IMR-90 (cell line): ENCODE data around the gene FASTKD1. TPM values are rescaled to one million over a fixed set of nuclear protein-coding genes. Genes with fewer than 3 reads are reported as not detected.

Experiments
- ATAC-seq: fragments of 200-7000 bp; cut with Tn5 transposase; 2 replicates; pipeline ENCODE4 v1.9.1; 2020; ENCODE audit warnings: low read depth, mild to moderate bottlenecking, moderate library complexity
- BruUV-seq: library from RNA; stranded (reverse); fragments of 400-500 nt; replicated peaks from 2 replicates; lab custom pipeline; 2021; lab: Mats Ljungman, UMichigan
- CTCF ChIA-PET: fragments of 300-600 bp; formaldehyde crosslinking; extraction: SDS; loops from one replicate; lab custom pipeline; 2021; ENCODE audit warnings: antibody characterized with exemption; lab: Yijun Ruan, JAX
- POLR2A ChIA-PET: fragments of 300-600 bp; sonication (Branson Sonifier 250); formaldehyde crosslinking; loops from one replicate; lab custom pipeline; 2022; ENCODE audit warnings: antibody characterized with exemption; ENCODE audit not compliant: unreplicated experiment; lab: Charles Lee
- DNase-seq: peaks from one replicate; pipeline ENCODE4 v3.0.0; 2013
- H2AFZ ChIP-seq: replicated peaks from 2 replicates; pipeline ENCODE3; 2013; ENCODE audit warnings: low read length, mild to moderate bottlenecking; ENCODE audit not compliant: poor library complexity
- H2AK5ac ChIP-seq: 2 replicates; pipeline ENCODE4 v1.6.1; 2013; ENCODE audit warnings: low read depth, low read length, inconsistent platforms
- H2AK9ac ChIP-seq: replicated peaks from 2 replicates; pipeline ENCODE3; 2013; ENCODE audit warnings: mild to moderate bottlenecking, low read depth, low read length, moderate library complexity; ENCODE audit not compliant: poor library complexity
- H2BK120ac ChIP-seq: 2 replicates; pipeline ENCODE4 v1.6.1; 2013; ENCODE audit warnings: low read depth, low read length, inconsistent platforms
- H2BK15ac ChIP-seq: 3 replicates; pipeline ENCODE4 v1.6.1; 2013; ENCODE audit warnings: low read depth, low read length, inconsistent platforms
- H2BK20ac ChIP-seq: 2 replicates; pipeline ENCODE4 v1.6.1; 2013; ENCODE audit warnings: low read depth, mild to moderate bottlenecking, inconsistent platforms, low read length, moderate library complexity
- H2BK5ac ChIP-seq: 2 replicates; pipeline ENCODE4 v1.6.1; 2013; ENCODE audit warnings: mild to moderate bottlenecking, low read depth, low read length, inconsistent platforms; ENCODE audit not compliant: poor library complexity, severe bottlenecking
- H3K14ac ChIP-seq: replicated peaks from 2 replicates; pipeline ENCODE4 v1.6.1; 2013; ENCODE audit warnings: low read depth, low read length, inconsistent platforms
- H3K18ac ChIP-seq: 2 replicates; pipeline ENCODE4 v1.6.1; 2013; ENCODE audit warnings: low read depth, low read length, control low read depth
- H3K23ac ChIP-seq: 2 replicates; pipeline ENCODE4 v1.6.1; 2013; ENCODE audit warnings: low read depth, low read length, inconsistent platforms
- H3K27ac ChIP-seq: 2 replicates; pipeline ENCODE4 v1.5.1; 2013; ENCODE audit warnings: mild to moderate bottlenecking, control low read depth, low read length; ENCODE audit not compliant: insufficient read depth
- H3K27me3 ChIP-seq: 2 replicates; pipeline ENCODE4 v1.6.1; 2013; ENCODE audit warnings: low read length; ENCODE audit not compliant: control insufficient read depth, insufficient read depth
- H3K36me3 ChIP-seq: 2 replicates; pipeline ENCODE4 v1.6.1; 2013; ENCODE audit warnings: low read length, mixed read lengths; ENCODE audit not compliant: control insufficient read depth, insufficient read depth
- H3K4ac ChIP-seq: 2 replicates; pipeline ENCODE4 v1.6.1; 2013; ENCODE audit warnings: low read depth, low read length, inconsistent platforms
- H3K4me1 ChIP-seq: 2 replicates; pipeline ENCODE4 v1.6.1; 2013; ENCODE audit warnings: low read length, mixed read lengths; ENCODE audit not compliant: control insufficient read depth, insufficient read depth
- H3K4me2 ChIP-seq: 2 replicates; pipeline ENCODE4 v1.6.1; 2013; ENCODE audit warnings: low read depth, mild to moderate bottlenecking, control low read depth, low read length, moderate library complexity
- H3K4me3 ChIP-seq: 2 replicates; pipeline ENCODE4 v1.5.1; 2013; ENCODE audit warnings: low read depth, mild to moderate bottlenecking, control low read depth, low read length, moderate library complexity; ENCODE audit not compliant: insufficient read depth
- H3K56ac ChIP-seq: 2 replicates; pipeline ENCODE4 v1.6.1; 2013; ENCODE audit warnings: low read length, inconsistent platforms; ENCODE audit not compliant: insufficient read depth; ENCODE audit errors: extremely low read depth
- H3K79me1 ChIP-seq, 2 experiments: 2 replicates each; pipeline ENCODE4 v1.6.1; 2013; ENCODE audit warnings: low read length in 2 of 2, inconsistent platforms in 1 of 2, low read depth in 1 of 2
- H3K9ac ChIP-seq: 2 replicates; pipeline ENCODE4 v1.6.1; 2013; ENCODE audit warnings: low read depth, low read length, control low read depth
- H3K9me1 ChIP-seq: 2 replicates; pipeline ENCODE4 v1.6.1; 2013; ENCODE audit warnings: low read length, inconsistent platforms; ENCODE audit not compliant: insufficient read depth
- H3K9me3 ChIP-seq: 2 replicates; pipeline ENCODE4 v1.6.1; 2013; ENCODE audit warnings: low read length; ENCODE audit not compliant: control insufficient read depth, insufficient read depth
- H4K20me1 ChIP-seq: 2 replicates; pipeline ENCODE4 v1.6.1; 2013; ENCODE audit warnings: low read length, inconsistent platforms; ENCODE audit not compliant: insufficient read depth
- H4K5ac ChIP-seq: 2 replicates; pipeline ENCODE4 v1.6.1; 2013; ENCODE audit warnings: mild to moderate bottlenecking, low read depth, low read length, control low read depth
- H4K8ac ChIP-seq, 2 experiments: 2 replicates each; pipeline ENCODE4 v1.6.1; 2013; ENCODE audit warnings: low read depth in 2 of 2, low read length in 2 of 2, control low read depth in 1 of 2, inconsistent platforms in 1 of 2
- H4K91ac ChIP-seq: 2 replicates; pipeline ENCODE4 v1.6.1; 2013; ENCODE audit warnings: low read depth, low read length, inconsistent platforms; ENCODE audit not compliant: insufficient read depth
- CEBPB ChIP-seq: IDR thresholded peaks from 2 replicates; pipeline ENCODE4 v1.6.1; 2012; ENCODE audit warnings: low read depth, low read length, improper control_type of control experiment
- CHD1 ChIP-seq: IDR thresholded peaks from 2 replicates; pipeline ENCODE4 v1.6.1; 2012; ENCODE audit warnings: low read depth, low read length, improper control_type of control experiment
- CTCF ChIP-seq: conservative IDR thresholded peaks from 2 replicates; pipeline ENCODE4 v1.5.1; 2012; ENCODE audit warnings: mild to moderate bottlenecking, low read depth, low read length, improper control_type of control experiment
- FOS ChIP-seq: fragments of 150-350 bp; IDR thresholded peaks from 2 replicates; pipeline ENCODE4 v1.6.1; 2016; ENCODE audit warnings: low read depth, low read length
- NFE2L2 ChIP-seq: fragments of 150-350 bp; IDR thresholded peaks from 2 replicates; pipeline ENCODE4 v1.6.1; 2016; ENCODE audit warnings: low read depth, mild to moderate bottlenecking, low read length
- POLR2A ChIP-seq: IDR thresholded peaks from 2 replicates; pipeline ENCODE4 v1.6.1; 2012; ENCODE audit warnings: mild to moderate bottlenecking, low read depth, low read length
- RFX5 ChIP-seq: IDR thresholded peaks from 2 replicates; pipeline ENCODE4 v1.8.0; 2012; ENCODE audit warnings: low read depth, mild to moderate bottlenecking, low read length, moderate library complexity
- SMC3 ChIP-seq: fragments of 150-350 bp; IDR thresholded peaks from 2 replicates; pipeline ENCODE4 v1.6.1; 2016; ENCODE audit warnings: low read depth, mild to moderate bottlenecking, antibody characterized with exemption, low read length, moderate library complexity
- WGBS, 2 experiments: methylation state at CpG; one replicate each; pipeline versions ENCODE4 v1.1.5 to v1.1.7; 2013; ENCODE audit warnings: missing lambda C conversion rate in 2 of 2; ENCODE audit not compliant: insufficient read length in 1 of 2; ENCODE audit errors: extremely low coverage in 2 of 2; 5-methylcytosine and 5-hydroxymethylcytosine counted together
- dilution Hi-C: fragments of 300-500 bp; cut with HindIII; formaldehyde crosslinking; loops from one replicate; pipeline ENCODE4 v1.14.3; 2018; ENCODE audit warnings: low sequenced_read_pairs; ENCODE audit not compliant: unreplicated experiment
- in situ Hi-C: fragments of 300-500 bp; cut with MboI; formaldehyde crosslinking; loops from 3 replicates; pipeline ENCODE4 v1.14.3; 2019; ENCODE audit warnings: low sequenced_read_pairs, inconsistent platforms, mixed read lengths
- intact Hi-C: fragments of 100-400 bp; cut with micrococcal nuclease; formaldehyde crosslinking; loops from 2 replicates; pipeline ENCODE4 v1.10.0; 2022
- polyA plus RNA-seq, 3 experiments: library from polyadenylated mRNA; depleted of rRNA; stranded (reverse); fragments of >200 nt; gene quantifications; 2 replicates each; pipeline ENCODE4 v1.2.3, GENCODE V29; 2012; ENCODE audit warnings: low replicate concordance in 1 of 3
- total RNA-seq: library from RNA; depleted of rRNA; stranded (reverse); fragments of >200 nt; gene quantifications from 2 replicates; pipeline ENCODE4 v1.2.3, GENCODE V29; 2012

Gene FASTKD1
- total and polyA plus RNA-seq, 2 of the 4 experiments (the other 2 are of a cell fraction): 11.4 to 11.5 TPM

DNA sequence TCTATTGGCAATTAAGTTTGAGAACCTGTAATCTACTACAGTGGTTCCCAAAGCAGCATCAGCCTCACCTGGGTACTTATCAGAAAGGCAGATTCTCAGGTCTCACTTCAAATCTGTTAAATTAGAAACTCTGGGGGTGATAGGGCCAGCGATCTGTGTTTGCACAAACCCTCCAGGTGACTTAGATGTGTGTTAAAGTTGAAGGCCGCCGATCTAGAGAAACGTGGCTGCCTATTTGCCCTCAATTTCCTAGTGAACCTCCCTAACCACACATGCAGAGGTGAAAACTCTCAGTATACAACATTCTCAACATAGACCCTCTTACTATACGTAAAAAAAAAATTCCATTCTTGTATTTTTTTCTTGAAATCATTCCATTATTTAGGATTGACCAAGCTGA lies 50.0 kb downstream of the FASTKD1 start:
- Histone ChIP-seq H3K56ac (no peak overlapping the region), H3K18ac (no peak overlapping the region), H3K4me1 (no peaks in the 10 kb centered on the region), H3K14ac (no peak overlapping the region), H3K4ac (no peak overlapping the region), H4K5ac (no peak overlapping the region), H3K36me3 (no peaks in the 10 kb centered on the region), H3K23ac (no peak overlapping the region), H2BK120ac (no peak overlapping the region), H4K8ac (no peak overlapping the region), H3K9me3 (no peaks in the 10 kb centered on the region), H2BK5ac (no peak overlapping the region), H2AFZ (no peak overlapping the region), H4K91ac (no peak overlapping the region), H2AK5ac (no peak overlapping the region), H3K4me3 (no peak overlapping the region), H3K9ac (no peak overlapping the region), H2BK15ac (no peak overlapping the region), H3K9me1 (no peaks in the 10 kb centered on the region), H3K27ac (no peak overlapping the region), H2AK9ac (no peak overlapping the region), H3K4me2 (no peak overlapping the region), H4K20me1 (no peaks in the 10 kb centered on the region), H3K27me3 (no peaks in the 10 kb centered on the region), H3K79me1 (no peaks in the 10 kb centered on the region), H2BK20ac (no peak overlapping the region)
- dilution Hi-C loops (no loop called here), intact Hi-C loops (loop anchor here (10.0 kb wide), 1 partner anchor 509 kb away; no protein-coding TSS in a partner anchor), in situ Hi-C loops (no loop called here)
- DNase-seq: no peak
- POLR2A ChIA-PET: no interaction called here
- CTCF ChIA-PET: interaction anchor here (0.6 to 0.8 kb wide), 2 partner anchors 11 to 49 kb away, joined by 3 to 4 read pairs; no protein-coding TSS in a partner anchor
- no TSS peak for BruUV-seq
- ATAC-seq: no peak
- TF ChIP-seq POLR2A (no peak), CEBPB (no peak), CTCF (no peak), RFX5 (no peak), NFE2L2 (no peak), CHD1 (no peak), FOS (no peak), SMC3 (no peak)
- no CpG with 5 or more reads among the region's 5 CpGs for WGBS, 2 experiments
